NCI-H187 treated with DMSO at 0.1 percent for 48 hours (cell line): ENCODE measurements around the gene KRT1.

Experiments
- DNase-seq: peaks from one replicate; lab custom pipeline; 2025; lab: John Stamatoyannopoulos, UW

The KRT1 gene

GRCh38 chr12:52698651-52699340 is 18.6 kb upstream of the KRT1 start:
- DNase-seq: no peak

- no peak for DNase-seq
These were observed 16.9 kb upstream of the KRT1 start for GRCh38 chr12:52697058-52697582.

- no peak for DNase-seq
These were observed 16.4 kb upstream of the KRT1 start for GRCh38 chr12:52696588-52696987.

DNA sequence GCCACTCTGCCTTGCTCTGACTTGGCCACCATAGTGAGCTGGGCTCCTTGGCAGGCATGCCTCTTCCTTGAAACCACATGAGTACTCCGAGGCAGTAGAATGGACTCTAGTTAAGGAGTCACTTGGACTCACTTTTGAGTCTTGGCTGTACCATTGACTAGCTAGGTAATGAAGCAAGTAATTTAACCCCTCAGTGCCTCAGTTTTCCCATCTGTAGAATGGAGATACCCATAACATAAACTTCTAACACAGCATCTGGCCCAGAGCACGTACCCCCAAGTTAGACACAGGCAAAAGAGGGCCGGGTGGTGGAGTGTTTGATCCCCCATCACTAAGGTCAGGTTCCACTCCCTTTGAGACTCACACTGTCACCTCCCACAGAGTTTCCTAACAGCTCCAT is 14.8 kb upstream of the KRT1 start:
- DNase-seq: no peak

GRCh38 chr12:52694151-52694550 is 13.9 kb upstream of the KRT1 start:
- DNase-seq: no peak

- no peak for DNase-seq
These were observed 13.1 kb upstream of the KRT1 start for GRCh38 chr12:52693261-52693660.

GRCh38 chr12:52692254-52692653 is 12.0 kb upstream of the KRT1 start:
- DNase-seq: no peak

DNA sequence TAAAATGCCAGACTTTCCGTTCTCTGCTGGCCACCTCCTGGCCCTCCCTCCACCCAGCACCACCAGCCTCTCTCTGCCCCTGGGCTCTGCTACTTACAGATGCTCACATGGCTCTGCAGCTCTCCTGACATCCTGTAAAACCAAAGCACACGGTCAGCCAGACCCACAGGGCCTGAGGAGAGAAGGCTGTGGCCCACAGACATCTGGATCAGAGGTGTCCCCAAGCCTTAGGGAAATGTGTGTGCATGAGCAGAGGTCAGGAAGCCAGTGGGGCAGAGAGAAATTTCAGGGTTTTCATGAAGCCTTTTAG is 11.6 kb upstream of the KRT1 start:
- no peak for DNase-seq

DNA sequence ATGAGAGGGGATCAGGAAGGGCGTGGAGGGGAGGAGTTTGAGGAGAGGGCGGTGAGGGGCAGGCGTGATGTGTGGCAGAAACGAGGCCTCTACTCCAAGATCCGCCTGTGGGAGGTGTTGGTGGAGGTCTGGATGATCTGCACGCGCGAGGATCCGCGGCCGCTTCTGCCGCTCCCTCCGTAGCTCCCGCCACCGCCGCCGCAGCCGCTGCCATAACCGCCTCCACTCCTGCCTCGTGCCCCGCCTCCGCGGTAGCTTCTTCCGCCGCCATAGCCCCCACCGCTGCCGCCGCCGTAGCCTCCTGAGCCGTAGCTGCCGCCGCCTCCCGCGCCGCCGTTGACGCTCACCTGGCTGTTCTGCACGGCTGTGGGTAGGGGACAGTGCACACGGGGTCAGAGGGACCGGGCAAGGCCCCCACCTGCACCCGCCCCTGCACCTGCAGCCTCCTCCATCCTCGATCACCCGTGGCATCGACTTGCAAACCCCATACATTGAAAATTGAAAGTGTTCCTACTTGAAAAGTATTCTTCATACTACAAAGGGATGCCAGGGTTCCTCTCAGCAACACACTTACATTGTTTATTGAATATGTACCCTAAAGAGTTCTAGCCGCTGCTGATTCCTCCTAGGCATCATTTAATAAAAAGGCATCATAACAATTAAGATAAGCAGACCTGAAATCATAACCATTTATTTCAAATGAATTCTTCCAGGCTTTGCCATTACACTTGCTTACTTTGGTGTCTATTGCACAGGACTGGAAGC is 11.1 kb upstream of the KRT1 start:
- DNase-seq: no peak

- no peak for DNase-seq
These were observed 10.3 kb upstream of the KRT1 start for GRCh38 chr12:52690351-52691075.

GRCh38 chr12:52689936-52690335 is 9.7 kb upstream of the KRT1 start:
- no peak for DNase-seq

DNA sequence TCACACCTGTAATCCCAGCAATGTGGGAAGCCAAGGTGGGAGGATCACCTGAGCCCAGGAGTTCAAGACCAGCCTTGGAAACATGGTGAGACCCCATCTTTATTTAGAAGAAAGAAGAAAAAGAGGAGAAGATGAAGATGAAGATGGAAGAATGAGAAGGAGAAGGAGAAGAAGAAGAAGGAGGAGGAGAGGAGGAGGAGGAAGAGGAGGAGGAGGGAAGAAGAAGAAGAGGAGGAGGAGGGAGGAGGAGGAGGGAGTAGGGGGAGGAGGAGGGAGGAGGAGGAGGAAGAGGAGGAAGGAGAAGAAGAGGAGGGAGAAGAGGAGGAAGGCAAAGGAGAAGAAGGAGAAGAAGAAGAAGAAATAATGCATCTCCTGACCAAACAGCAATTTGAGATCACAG is 9.0 kb upstream of the KRT1 start:
- DNase-seq: no peak

DNA sequence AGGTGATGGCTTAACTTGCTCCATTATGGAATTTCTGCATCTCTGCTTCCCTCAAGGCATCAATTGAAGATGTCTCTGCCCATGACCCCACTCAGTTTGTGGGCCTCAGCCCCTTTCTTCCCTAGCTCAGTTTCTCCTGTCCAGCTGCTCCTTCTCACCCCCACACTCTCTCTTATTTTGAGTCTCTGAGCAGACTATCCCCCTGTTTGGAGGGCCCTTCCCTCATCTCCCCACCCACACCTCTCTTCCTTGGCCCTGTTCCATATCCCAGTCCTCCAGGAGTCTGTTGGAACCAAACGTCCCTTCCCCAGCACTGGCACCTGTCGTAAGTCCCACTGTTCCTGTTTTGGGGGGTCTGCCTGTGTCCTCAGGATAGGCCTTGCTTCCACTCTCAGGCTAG is 8.3 kb upstream of the KRT1 start:
- DNase-seq: no peak

DNA sequence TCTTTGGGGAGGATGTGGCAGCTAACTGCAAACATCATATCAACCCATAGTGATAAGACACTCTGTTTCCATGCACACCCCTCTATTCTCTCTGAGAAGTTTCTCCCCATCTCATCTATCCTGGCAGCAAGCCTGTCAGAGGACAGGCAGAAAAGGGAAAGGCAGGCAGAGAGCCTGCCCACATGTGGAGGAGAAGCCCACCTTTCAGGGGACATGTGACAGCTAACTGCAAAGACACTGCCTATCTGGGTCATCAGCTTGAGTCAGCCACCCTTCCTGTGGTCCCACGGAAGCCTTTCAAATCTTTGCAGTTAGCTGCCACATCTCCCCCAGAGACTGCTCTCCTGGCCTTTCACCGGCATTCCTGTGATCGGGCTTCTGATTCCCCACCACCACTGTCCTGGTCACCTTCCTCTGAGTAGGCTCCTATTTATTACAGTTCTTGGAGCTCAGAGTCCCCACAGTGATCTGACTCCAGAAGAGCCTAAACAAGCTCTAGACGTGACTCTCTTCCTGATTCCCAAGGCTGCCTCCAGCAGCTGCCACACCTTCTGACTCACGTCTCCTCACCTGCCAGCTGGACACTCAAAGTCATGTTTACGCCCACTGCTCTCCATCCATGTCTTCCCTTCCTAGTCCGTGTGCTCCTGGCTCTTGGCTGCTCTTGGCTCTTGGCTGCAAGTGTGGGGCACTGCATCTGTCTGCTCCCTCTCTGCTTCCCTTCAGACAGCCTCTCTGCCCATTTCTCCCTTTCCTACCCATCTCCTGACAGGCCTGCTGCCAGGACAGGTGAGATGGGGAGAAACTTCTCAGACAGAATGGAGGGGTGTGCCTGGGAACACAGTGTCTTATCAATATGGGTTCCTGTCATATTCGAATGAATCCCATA is 7.5 kb upstream of the KRT1 start:
- peak; percentile 46 for DNase-seq

- DNase-seq: no peak
These were observed 6.7 kb upstream of the KRT1 start for GRCh38 chr12:52686756-52687487.

GRCh38 chr12:52686063-52686462 is 5.9 kb upstream of the KRT1 start:
- DNase-seq: no peak

- no peak for DNase-seq
These were observed 5.2 kb upstream of the KRT1 start for GRCh38 chr12:52685406-52685890.

DNA sequence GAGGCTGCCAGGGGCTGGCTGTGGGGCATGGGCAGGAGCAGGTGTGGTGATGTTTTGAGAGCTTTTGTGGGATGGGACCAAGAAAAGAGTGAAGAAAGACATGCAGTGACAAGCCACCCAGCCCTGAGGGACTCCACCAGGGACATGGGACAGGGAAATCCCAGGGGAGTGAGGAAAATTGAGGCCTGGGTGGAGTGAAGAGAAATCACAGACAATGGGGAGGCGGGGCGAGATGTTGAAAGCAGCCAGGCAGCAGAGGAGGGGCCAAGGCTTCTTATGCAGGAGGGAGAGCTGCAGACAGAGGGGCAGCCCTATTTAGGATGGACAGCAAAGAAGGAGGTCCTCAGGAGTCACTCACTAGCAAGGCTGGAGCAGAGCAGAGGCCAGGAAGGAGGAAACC is 4.2 kb upstream of the KRT1 start:
- no peak for DNase-seq

- no peak for DNase-seq
These were observed 3.5 kb upstream of the KRT1 start for GRCh38 chr12:52683575-52684300.

DNA sequence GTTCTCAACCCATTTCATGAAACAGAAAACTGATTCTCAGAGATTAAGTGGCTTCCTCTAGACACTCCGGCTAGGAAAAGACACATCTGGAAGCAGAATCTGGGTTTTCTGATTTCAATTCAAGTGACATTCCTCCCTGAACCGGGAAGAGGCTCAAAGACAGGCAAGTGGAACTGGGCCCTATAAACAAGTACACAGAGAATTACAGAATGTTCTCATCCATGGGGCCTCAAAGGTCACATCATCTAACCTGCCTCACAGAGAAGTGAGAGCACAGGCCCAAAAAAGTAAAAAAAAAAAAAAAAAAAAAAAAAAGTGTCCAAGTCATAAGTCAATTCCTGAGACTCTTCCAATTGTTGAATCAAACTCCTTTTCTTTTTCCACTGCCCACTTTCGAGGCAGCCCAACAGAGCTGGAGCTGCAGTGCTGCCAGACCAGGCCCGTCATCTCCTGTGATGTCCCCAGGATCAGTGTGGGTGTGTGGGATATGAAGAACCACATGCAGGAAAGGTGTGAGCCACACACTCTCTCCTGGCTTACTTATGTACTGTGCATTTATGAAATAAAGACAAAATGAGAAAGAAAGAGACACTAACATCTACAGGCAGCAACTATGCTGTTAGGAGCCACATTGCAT is 2.8 kb upstream of the KRT1 start:
- DNase-seq: no peak
